ENCODE results near the gene GRAMD4.
"Not testable (repeated sequence)": the region's sequence is repeated elsewhere in the genome, so short reads cannot be mapped to it uniquely, and the experiment has no call there.

The GRAMD4 gene

GRCh38 chr22:46628756-46629155 lies 8.6 kb downstream of the GRAMD4 start:
- no peak overlapping the region for H3K4me3 ChIP-seq (ENCODE audit: low read depth, low read length)
- no peak for TF ChIP-seq CTCF (IDR thresholded peaks at IDR 0.05; ENCODE audit: low read depth, low read length)

- H3K4me3 ChIP-seq (ENCODE audit: low read depth, low read length): no peak overlapping the region
- no peak for TF ChIP-seq CTCF (IDR thresholded peaks at IDR 0.05; ENCODE audit: low read depth, low read length)
Measured at GRCh38 chr22:46629291-46629690, 9.1 kb downstream of the GRAMD4 start.

GRCh38 chr22:46631113-46631512 lies 10.9 kb downstream of the GRAMD4 start:
- no peak for TF ChIP-seq CTCF (IDR thresholded peaks at IDR 0.05; ENCODE audit: low read depth, low read length)
- no peak overlapping the region for H3K4me3 ChIP-seq (ENCODE audit: low read depth, low read length)

GRCh38 chr22:46632646-46633249 lies 12.6 kb downstream of the GRAMD4 start:
- no peak overlapping the region for H3K4me3 ChIP-seq (ENCODE audit: low read depth, low read length)
- TF ChIP-seq CTCF (IDR thresholded peaks at IDR 0.05; ENCODE audit: low read depth, low read length): no peak

GRCh38 chr22:46633334-46633890 lies 13.2 kb downstream of the GRAMD4 start:
- H3K4me3 ChIP-seq (ENCODE audit: low read depth, low read length): no peak overlapping the region
- TF ChIP-seq CTCF (IDR thresholded peaks at IDR 0.05; ENCODE audit: low read depth, low read length): no peak

- no peak overlapping the region for H3K4me3 ChIP-seq (ENCODE audit: low read depth, low read length)
- TF ChIP-seq CTCF (IDR thresholded peaks at IDR 0.05; ENCODE audit: low read depth, low read length): no peak
Measured at GRCh38 chr22:46634011-46634699, 14.0 kb downstream of the GRAMD4 start.

- not testable (repeated sequence) for H3K4me3 ChIP-seq (ENCODE audit: low read depth, low read length)
Measured at GRCh38 chr22:46634973-46635685, 14.9 kb downstream of the GRAMD4 start.
